ENCODE measurements around the gene ARL16.

DNA sequence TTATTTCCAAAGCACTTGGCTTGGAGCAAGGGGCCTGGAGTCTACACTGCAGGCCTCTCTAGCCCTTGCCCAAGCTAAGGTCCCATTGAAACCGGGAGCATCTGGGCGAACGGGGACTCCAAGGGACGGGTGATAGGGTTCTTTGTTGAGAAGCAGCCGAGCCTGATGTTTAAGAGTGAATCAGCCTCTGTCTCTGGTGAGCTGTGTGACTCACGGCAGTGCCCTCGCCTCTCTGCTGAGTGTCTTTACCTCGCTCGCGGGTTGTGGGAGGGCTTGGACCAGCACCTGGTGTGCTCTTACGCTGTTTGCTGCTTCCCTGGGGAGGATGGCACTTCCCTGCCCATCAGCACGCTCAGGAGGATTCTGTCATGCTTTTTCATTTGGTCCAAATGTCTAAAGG lies 1.5 kb upstream of the ARL16 start:
- no peak for TF ChIP-seq CTCF (IDR thresholded peaks at IDR 0.05)
- TF ChIP-seq POLR2A (IDR thresholded peaks at IDR 0.05) = no peak
